HEK293T (cell line): ENCODE data around the gene PSMB3.

ENCODE experiments used
- BHLHE40 ChIP-seq: fragments of 450-650 bp; IDR thresholded peaks from 2 replicates; pipeline ENCODE4 v1.6.1; 2016; ENCODE audit warnings: mild to moderate bottlenecking, moderate library complexity, borderline replicate concordance
- CTBP1 ChIP-seq: fragments of 450-650 bp; IDR thresholded peaks from 2 replicates; pipeline ENCODE4 v1.6.1; 2016; ENCODE audit warnings: borderline replicate concordance
- FOXA1 ChIP-seq: fragments of 450-650 bp; IDR thresholded peaks from 2 replicates; pipeline ENCODE4 v1.6.1; 2016; ENCODE audit warnings: mild to moderate bottlenecking
- FOXM1 ChIP-seq: fragments of 450-650 bp; IDR thresholded peaks from 2 replicates; pipeline ENCODE4 v1.6.1; 2017; ENCODE audit warnings: mild to moderate bottlenecking, borderline replicate concordance
- HDGF ChIP-seq: fragments of 450-650 bp; IDR thresholded peaks from 2 replicates; pipeline ENCODE4 v1.6.1; 2017; ENCODE audit warnings: antibody characterized with exemption, borderline replicate concordance
- L3MBTL2 ChIP-seq: fragments of 450-650 bp; conservative IDR thresholded peaks from 2 replicates; pipeline ENCODE4 v1.6.1; 2016; ENCODE audit warnings: mild to moderate bottlenecking
- SP1 ChIP-seq: fragments of 450-650 bp; IDR thresholded peaks from 2 replicates; pipeline ENCODE4 v1.6.1; 2017
- SUZ12 ChIP-seq: fragments of 450-650 bp; IDR thresholded peaks from 2 replicates; pipeline ENCODE4 v1.6.1; 2016; ENCODE audit warnings: mild to moderate bottlenecking

- TF ChIP-seq SUZ12 (no peak), FOXM1 (no peak), SP1 (no peak), FOXA1 (no peak), BHLHE40 (no peak), L3MBTL2 (no peak), CTBP1 (no peak), HDGF (no peak)
Measured at GRCh38 chr17:38779965-38780752, 27.6 kb downstream of the PSMB3 start.
